HG02678 (cell line): ENCODE results near the gene KMT2A.

Experiments
- ATAC-seq: cut with Tn5 transposase; IDR thresholded peaks from one replicate; pipeline ENCODE4 v1.9.1; 2021; ENCODE audit warnings: mild to moderate bottlenecking, moderate library complexity; ENCODE audit not compliant: unreplicated experiment

The KMT2A gene

GRCh38 chr11:118574636-118575035 lies 138.3 kb downstream of the KMT2A start:
- ATAC-seq: no peak
